ENCODE data around the gene MAZ. TPM values are rescaled to one million over a fixed set of nuclear protein-coding genes. Genes with fewer than 3 reads are reported as not detected.

MAZ gene
- total and polyA plus RNA-seq, 2 of the 13 experiments (the other 11 are each of a cell fraction or from before 2014, with no cell fraction given): 203 to 277 TPM

DNA sequence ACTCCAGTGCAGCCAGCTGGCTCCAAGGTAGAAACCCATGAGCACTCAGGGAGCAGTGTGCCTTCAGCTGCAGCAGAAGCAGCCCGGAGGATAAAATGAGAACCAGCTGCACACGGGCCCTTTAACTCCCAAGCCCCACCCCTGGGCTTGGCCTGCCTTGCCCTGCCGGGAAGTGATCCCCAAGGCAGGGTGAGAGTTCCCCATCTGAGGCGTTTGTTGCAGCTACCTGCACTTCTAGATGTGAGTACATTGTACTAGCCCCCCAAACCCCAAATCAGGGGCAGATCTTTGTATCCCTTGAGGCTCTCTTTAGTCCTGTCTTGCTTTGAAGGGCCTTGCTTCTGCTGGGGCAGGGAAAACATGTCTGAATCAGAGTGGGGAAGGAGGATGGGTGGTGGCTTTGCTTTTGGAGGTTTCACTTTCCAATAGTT is 14.0 kb downstream of the MAZ start, which contains the start of gene MVP (continued):
- peak; percentile 61; the same call in 1 of the 2 replicates for TF ChIP-seq MYC (CRISPR knock-in tag; IDR thresholded peaks at IDR 0.05; ENCODE audit: borderline replicate concordance)
- no peak for TF ChIP-seq FOXA3 (CRISPR knock-in tag; IDR thresholded peaks at IDR 0.05)
- TF ChIP-seq LRRFIP1 (CRISPR knock-in tag; conservative IDR thresholded peaks at IDR 0.05): 0 out of 2 replicates have a peak, but pooled peaks have one; percentile 71
- TF ChIP-seq TP53 (CRISPR knock-in tag; conservative IDR thresholded peaks at IDR 0.05): peak; percentile 62; the same call in 1 of the 2 replicates
- peak; percentile 88; the same call in 1 of the 2 replicates for TF ChIP-seq ZC3H13 (CRISPR knock-in tag; IDR thresholded peaks at IDR 0.05)
- 0 out of 2 replicates have a peak, but pooled peaks have one; percentile 37 for TF ChIP-seq NR0B2 (CRISPR knock-in tag; IDR thresholded peaks at IDR 0.05)
- TF ChIP-seq POLR2G (IDR thresholded peaks at IDR 0.05; ENCODE audit: low read depth, low read length): peak; percentile 69; the same call in 1 of the 2 replicates
- TF ChIP-seq KDM5B (CRISPR knock-in tag; IDR thresholded peaks at IDR 0.05; ENCODE audit: borderline replicate concordance): 0 out of 2 replicates have a peak, but pooled peaks have one; percentile 24
- TF ChIP-seq FOSL2 (CRISPR knock-in tag; IDR thresholded peaks at IDR 0.05): 0 out of 2 replicates have a peak, but pooled peaks have one; percentile 27
- TF ChIP-seq NONO (IDR thresholded peaks at IDR 0.05): no peak
- 0 out of 2 replicates have a peak, but pooled peaks have one; percentile 21 for TF ChIP-seq NONO (CRISPR knock-in tag; conservative IDR thresholded peaks at IDR 0.05)
- 0 out of 2 replicates have a peak, but pooled peaks have one; percentile 17 for TF ChIP-seq MIER2 (CRISPR knock-in tag; IDR thresholded peaks at IDR 0.05)
- TF ChIP-seq, protein P1, sequence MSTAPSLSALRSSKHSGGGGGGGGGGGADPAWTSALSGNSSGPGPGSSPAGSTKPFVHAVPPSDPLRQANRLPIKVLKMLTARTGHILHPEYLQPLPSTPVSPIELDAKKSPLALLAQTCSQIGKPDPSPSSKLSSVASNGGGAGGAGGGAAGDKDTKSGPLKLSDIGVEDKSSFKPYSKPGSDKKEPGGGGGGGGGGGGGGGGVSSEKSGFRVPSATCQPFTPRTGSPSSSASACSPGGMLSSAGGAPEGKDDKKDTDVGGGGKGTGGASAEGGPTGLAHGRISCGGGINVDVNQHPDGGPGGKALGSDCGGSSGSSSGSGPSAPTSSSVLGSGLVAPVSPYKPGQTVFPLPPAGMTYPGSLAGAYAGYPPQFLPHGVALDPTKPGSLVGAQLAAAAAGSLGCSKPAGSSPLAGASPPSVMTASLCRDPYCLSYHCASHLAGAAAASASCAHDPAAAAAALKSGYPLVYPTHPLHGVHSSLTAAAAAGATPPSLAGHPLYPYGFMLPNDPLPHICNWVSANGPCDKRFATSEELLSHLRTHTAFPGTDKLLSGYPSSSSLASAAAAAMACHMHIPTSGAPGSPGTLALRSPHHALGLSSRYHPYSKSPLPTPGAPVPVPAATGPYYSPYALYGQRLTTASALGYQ (CRISPR knock-in tag; IDR thresholded peaks at IDR 0.05): no peak
- TF ChIP-seq SOX6 (IDR thresholded peaks at IDR 0.05): no peak
- TF ChIP-seq SOX6 (CRISPR knock-in tag; IDR thresholded peaks at IDR 0.05): 0 out of 2 replicates have a peak, but pooled peaks have one; percentile 14
- TF ChIP-seq POLR2AphosphoS5 (IDR thresholded peaks at IDR 0.05; ENCODE audit: low read depth, low read length): peak; percentile 68
- TF ChIP-seq SIX4 (CRISPR knock-in tag; IDR thresholded peaks at IDR 0.05): 0 out of 2 replicates have a peak, but pooled peaks have one; percentile 28
- peak; percentile 99 for TF ChIP-seq ZNF367 (CRISPR knock-in tag; IDR thresholded peaks at IDR 0.05; ENCODE audit: borderline replicate concordance)
- no peak for TF ChIP-seq U2AF2 (IDR thresholded peaks at IDR 0.05; ENCODE audit: low read depth, low read length)
- TF ChIP-seq ZNF788 (CRISPR knock-in tag; IDR thresholded peaks at IDR 0.05; ENCODE audit: borderline replicate concordance): 0 out of 2 replicates have a peak, but pooled peaks have one; percentile 15
- 0 out of 2 replicates have a peak, but pooled peaks have one; percentile 14 for TF ChIP-seq RFXAP (CRISPR knock-in tag; IDR thresholded peaks at IDR 0.05; ENCODE audit: borderline replicate concordance)
- TF ChIP-seq NFE2 (CRISPR knock-in tag; IDR thresholded peaks at IDR 0.05): no peak
- no peak for TF ChIP-seq TGIF2 (CRISPR knock-in tag; IDR thresholded peaks at IDR 0.05)
- TF ChIP-seq, protein P2, sequence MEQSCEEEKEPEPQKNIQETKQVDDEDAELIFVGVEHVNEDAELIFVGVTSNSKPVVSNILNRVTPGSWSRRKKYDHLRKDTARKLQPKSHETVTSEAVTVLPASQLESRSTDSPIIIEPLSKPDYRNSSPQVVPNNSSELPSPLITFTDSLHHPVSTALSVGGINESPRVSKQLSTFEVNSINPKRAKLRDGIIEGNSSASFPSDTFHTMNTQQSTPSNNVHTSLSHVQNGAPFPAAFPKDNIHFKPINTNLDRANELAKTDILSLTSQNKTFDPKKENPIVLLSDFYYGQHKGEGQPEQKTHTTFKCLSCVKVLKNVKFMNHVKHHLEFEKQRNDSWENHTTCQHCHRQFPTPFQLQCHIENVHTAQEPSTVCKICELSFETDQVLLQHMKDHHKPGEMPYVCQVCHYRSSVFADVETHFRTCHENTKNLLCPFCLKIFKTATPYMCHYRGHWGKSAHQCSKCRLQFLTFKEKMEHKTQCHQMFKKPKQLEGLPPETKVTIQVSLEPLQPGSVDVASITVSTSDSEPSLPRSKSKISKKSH (CRISPR knock-in tag; IDR thresholded peaks at IDR 0.05; ENCODE audit: borderline replicate concordance): no peak
- no peak for TF ChIP-seq ZBTB1 (CRISPR knock-in tag; IDR thresholded peaks at IDR 0.05; ENCODE audit: borderline replicate concordance)
- TF ChIP-seq NCOA2 (CRISPR knock-in tag; IDR thresholded peaks at IDR 0.05): 0 out of 2 replicates have a peak, but pooled peaks have one; percentile 18

Data from HepG2 (cell line).